Colonic mucosa (tissue), 4 donors: ENCODE results near the gene FKBP2. TPM values are rescaled to one million over a fixed set of nuclear protein-coding genes. Genes with fewer than 3 reads are reported as not detected.

Experiments
- DNase-seq: peaks from one replicate; pipeline ENCODE4 v3.0.0-alpha.2; 2020
- H3K27ac ChIP-seq: fragments of 200-600 bp; one replicate; pipeline ENCODE4 v1.8.0; 2021
- H3K27me3 ChIP-seq: fragments of 200-600 bp; one replicate; pipeline ENCODE4 v1.8.0; 2021
- H3K36me3 ChIP-seq: fragments of 200-600 bp; one replicate; pipeline ENCODE4 v1.8.0; 2021
- H3K4me1 ChIP-seq: fragments of 200-600 bp; one replicate; pipeline ENCODE4 v1.8.0; 2021; ENCODE audit warnings: mild to moderate bottlenecking
- H3K4me3 ChIP-seq: fragments of 200-600 bp; one replicate; pipeline ENCODE4 v1.8.0; 2021
- H3K9ac ChIP-seq, 2 donors: one replicate each; pipeline ENCODE4 v1.7.0; 2013; ENCODE audit warnings: control low read depth in 2 of 2, low read depth in 2 of 2, low read length in 2 of 2
- H3K9me3 ChIP-seq: fragments of 200-600 bp; one replicate; pipeline ENCODE4 v1.8.0; 2021
- CTCF ChIP-seq: fragments of 200-600 bp; IDR thresholded peaks from one replicate; pipeline ENCODE4 v1.8.0; 2022; ENCODE audit warnings: antibody characterized with exemption, mild to moderate bottlenecking
- intact Hi-C: fragments of 100-400 bp; cut with DNase I; formaldehyde crosslinking; loops from one replicate; pipeline ENCODE4 v1.14.1; 2022
- total RNA-seq, 2 donors: library from RNA; stranded (reverse); fragmentation: NEBNext Ultra II Directional in 1 of 2; extraction: Animal tissue kit (Norgen Biotek cat#: 25700) in 1 of 2; gene quantifications; one replicate each; pipeline ENCODE4 v1.2.1, GENCODE V29; 2021
- donor health status: healthy.
- donor health status: DM: no; HTN: no; CAD: no.
- donor health status: DM: no; HTN: no; CAD: no.

The FKBP2 gene
- 100 to 1,000 TPM in 1 of 2 donors, 10 to 100 TPM in 1; 71.7 to 104 TPM for total RNA-seq

- Histone ChIP-seq H3K9me3 (no peaks in the 10 kb centered on the region), H3K4me1 (peaks cover 21% of the 10 kb centered on the region), H3K9ac (peak within 1 kb of the TSS; percentile 92 to 95), H3K4me3 (peak within 1 kb of the TSS; percentile 95), H3K27me3 (no peaks in the 10 kb centered on the region), H3K27ac (peak within 1 kb of the TSS; percentile 98), H3K36me3 (no peaks in the 10 kb centered on the region)
- intact Hi-C loops, result no loop called here
- DNase-seq, result peak; percentile 97
- no peak for TF ChIP-seq CTCF
Measured at GRCh38 chr11:64240435-64241240, at the start of gene FKBP2. Gene FKBP2 (plus strand): TSS chr11:64241095. CDS start chr11:64242388, 1,293 bp downstream.

- Histone ChIP-seq H3K9me3 (no peaks in the 10 kb centered on the region), H3K4me1 (no peaks in the 10 kb centered on the region), H3K9ac (no peak overlapping the region), H3K27ac (no peak overlapping the region), H3K36me3 (peaks cover 24% of the 10 kb centered on the region), H3K27me3 (no peaks in the 10 kb centered on the region), H3K4me3 (no peak overlapping the region)
- TF ChIP-seq CTCF, result no peak
- intact Hi-C loops, result no loop called here
- no peak for DNase-seq
Measured at GRCh38 chr11:64192434-64192833, 48.5 kb upstream of the FKBP2 start.

- Histone ChIP-seq H3K27ac (no peak overlapping the region), H3K4me3 (no peak overlapping the region), H3K36me3 (peaks cover 35% of the 10 kb centered on the region), H3K4me1 (no peaks in the 10 kb centered on the region), H3K9ac (no peak overlapping the region), H3K27me3 (no peaks in the 10 kb centered on the region), H3K9me3 (no peaks in the 10 kb centered on the region)
- no peak for TF ChIP-seq CTCF
- no peak for DNase-seq
- intact Hi-C loops, result no loop called here
Measured at GRCh38 chr11:64196626-64197025, 44.3 kb upstream of the FKBP2 start.

- Histone ChIP-seq H3K27ac (no peak overlapping the region), H3K9me3 (no peaks in the 10 kb centered on the region), H3K36me3 (peaks cover 44% of the 10 kb centered on the region), H3K9ac (no peak overlapping the region), H3K27me3 (no peaks in the 10 kb centered on the region), H3K4me3 (no peak overlapping the region), H3K4me1 (no peaks in the 10 kb centered on the region)
- intact Hi-C loops, result no loop called here
- no peak for DNase-seq
- TF ChIP-seq CTCF, result no peak
Measured at GRCh38 chr11:64198511-64198910, 42.4 kb upstream of the FKBP2 start.

GRCh38 chr11:64201543-64201942 is 39.4 kb upstream of the FKBP2 start:
- Histone ChIP-seq H3K9ac (no peak overlapping the region), H3K27ac (no peak overlapping the region), H3K36me3 (peaks cover 39% of the 10 kb centered on the region), H3K4me1 (peaks cover 15% of the 10 kb centered on the region), H3K9me3 (no peaks in the 10 kb centered on the region), H3K4me3 (no peak overlapping the region), H3K27me3 (no peaks in the 10 kb centered on the region)
- no peak for TF ChIP-seq CTCF
- intact Hi-C loops, result loop anchor here (5.0 kb wide), 1 partner anchor 101 kb away; the partner anchor contains the start of gene CATSPERZ
- DNase-seq, result no peak
